KMS-11 (cell line): ENCODE measurements around the gene SPATA31E1.
"Not testable (repeated sequence)": the region's sequence is repeated elsewhere in the genome, so short reads cannot be mapped to it uniquely, and the experiment has no call there.

ENCODE experiments used
- H2AFZ ChIP-seq: fragments of 200-600 bp; sonication (generic); 2 replicates; pipeline ENCODE4 v1.6.1; 2016; ENCODE audit warnings: antibody characterized with exemption, mixed run types, low read depth
- H3K27ac ChIP-seq: fragments of 200-600 bp; sonication (generic); 2 replicates; pipeline ENCODE4 v1.6.1; 2016; ENCODE audit warnings: mild to moderate bottlenecking, mixed run types
- H3K27me3 ChIP-seq: fragments of 200-600 bp; sonication (generic); 2 replicates; pipeline ENCODE4 v1.6.1; 2017; ENCODE audit warnings: mild to moderate bottlenecking, low read depth, mixed run types, moderate library complexity; ENCODE audit not compliant: insufficient read depth
- H3K36me3 ChIP-seq: fragments of 200-600 bp; sonication (generic); 2 replicates; pipeline ENCODE4 v1.6.1; 2017; ENCODE audit warnings: mild to moderate bottlenecking, mixed run types; ENCODE audit not compliant: insufficient read depth
- H3K4me1 ChIP-seq: fragments of 200-600 bp; sonication (generic); 2 replicates; pipeline ENCODE4 v1.6.1; 2016; ENCODE audit warnings: mild to moderate bottlenecking, low read depth, mixed run types; ENCODE audit not compliant: poor library complexity, severe bottlenecking
- H3K4me2 ChIP-seq: fragments of 200-600 bp; sonication (generic); 2 replicates; pipeline ENCODE4 v1.7.0; 2016; ENCODE audit warnings: mild to moderate bottlenecking, mixed run types
- H3K4me3 ChIP-seq: fragments of 200-600 bp; sonication (generic); IDR thresholded peaks from 2 replicates; pipeline ENCODE4 v1.6.1; 2017; ENCODE audit warnings: low read depth, low read length, mixed read lengths; ENCODE audit not compliant: insufficient read depth
- H3K79me2 ChIP-seq: fragments of 200-600 bp; sonication (generic); 2 replicates; pipeline ENCODE4 v1.6.1; 2016; ENCODE audit warnings: low read depth, mixed run types; ENCODE audit not compliant: insufficient read depth
- H3K9ac ChIP-seq: fragments of 200-600 bp; sonication (generic); 2 replicates; pipeline ENCODE4 v1.6.1; 2016; ENCODE audit warnings: mild to moderate bottlenecking, mixed run types
- H4K20me1 ChIP-seq: fragments of 200-600 bp; sonication (generic); 2 replicates; pipeline ENCODE4 v1.6.1; 2016; ENCODE audit warnings: mild to moderate bottlenecking, mixed run types; ENCODE audit not compliant: insufficient read depth
- CTCF ChIP-seq: fragments of 200-600 bp; sonication (generic); conservative IDR thresholded peaks from 2 replicates; pipeline ENCODE4 v1.6.1; 2017; ENCODE audit warnings: low read depth, mild to moderate bottlenecking, antibody characterized with exemption, low read length, moderate library complexity, mixed read lengths

The SPATA31E1 gene

GRCh38 chr9:87894998-87895625, 12.4 kb downstream of the SPATA31E1 start:
- no peak overlapping the region for H3K4me2 ChIP-seq
- no peaks in the 10 kb centered on the region for H3K27me3 ChIP-seq
- no peaks in the 10 kb centered on the region for H3K79me2 ChIP-seq
- TF ChIP-seq CTCF, result no peak
- H3K4me3 ChIP-seq, result no peak overlapping the region
- H4K20me1 ChIP-seq, result no peaks in the 10 kb centered on the region
- H3K27ac ChIP-seq, result no peak overlapping the region
- no peak overlapping the region for H2AFZ ChIP-seq
- no peak overlapping the region for H3K9ac ChIP-seq
- H3K4me1 ChIP-seq, result peaks cover 65% of the 10 kb centered on the region
- H3K36me3 ChIP-seq, result no peaks in the 10 kb centered on the region

- Histone ChIP-seq H3K36me3 (no peaks in the 10 kb centered on the region), H3K4me3 (no peak overlapping the region), H2AFZ (no peak overlapping the region), H3K9ac (no peak overlapping the region), H3K4me2 (no peak overlapping the region), H3K4me1 (peaks cover 60% of the 10 kb centered on the region), H3K27ac (no peak overlapping the region), H3K79me2 (no peaks in the 10 kb centered on the region), H3K27me3 (no peaks in the 10 kb centered on the region), H4K20me1 (no peaks in the 10 kb centered on the region)
- no peak for TF ChIP-seq CTCF
Measured at GRCh38 chr9:87896891-87897290, 14.2 kb downstream of the SPATA31E1 start.

GRCh38 chr9:87898151-87898550, 15.5 kb downstream of the SPATA31E1 start:
- Histone ChIP-seq H3K27me3 (no peaks in the 10 kb centered on the region), H3K27ac (no peak overlapping the region), H3K36me3 (no peaks in the 10 kb centered on the region), H3K79me2 (no peaks in the 10 kb centered on the region), H3K4me2 (no peak overlapping the region), H3K9ac (no peak overlapping the region), H4K20me1 (no peaks in the 10 kb centered on the region), H3K4me1 (peaks cover 47% of the 10 kb centered on the region), H2AFZ (no peak overlapping the region), H3K4me3 (no peak overlapping the region)
- no peak for TF ChIP-seq CTCF

GRCh38 chr9:87902371-87902770, 19.7 kb downstream of the SPATA31E1 start:
- H3K4me1 ChIP-seq, H3K36me3 ChIP-seq, H3K79me2 ChIP-seq, H3K27me3 ChIP-seq, H2AFZ ChIP-seq, H3K4me2 ChIP-seq, H4K20me1 ChIP-seq, H3K4me3 ChIP-seq, H3K27ac ChIP-seq, H3K9ac ChIP-seq: not testable (repeated sequence)

- H3K4me3 ChIP-seq, result no peak overlapping the region
- H3K9ac ChIP-seq, result no peak overlapping the region
- no peak overlapping the region for H3K4me2 ChIP-seq
- H2AFZ ChIP-seq, result no peak overlapping the region
- H3K4me1 ChIP-seq, result peaks cover 12% of the 10 kb centered on the region
- no peak for TF ChIP-seq CTCF
- H4K20me1 ChIP-seq, result no peaks in the 10 kb centered on the region
- H3K79me2 ChIP-seq, result peaks cover 5% of the 10 kb centered on the region; the same call in 1 of the 2 replicates
- no peaks in the 10 kb centered on the region for H3K27me3 ChIP-seq
- H3K36me3 ChIP-seq, result no peaks in the 10 kb centered on the region
- H3K27ac ChIP-seq, result no peak overlapping the region
Measured at GRCh38 chr9:87909310-87910041, 26.8 kb downstream of the SPATA31E1 start.
